Skin epidermis (tissue), 12 donors: ENCODE data around the gene DNM3.

Source experiments
- H3K27ac ChIP-seq, 21 experiments: fragments of 200-600 bp; sonication (generic) in 11 of 21; one replicate each; pipeline ENCODE4 v1.5.0; 2020; ENCODE audit warnings: mild to moderate bottlenecking in 3 of 21, inconsistent platforms in 2 of 21, moderate library complexity in 2 of 21
- H3K4me3 ChIP-seq, 7 experiments: fragments of 200-600 bp; sonication (generic) in 2 of 7; one replicate each; pipeline ENCODE4 v1.5.0; 2020; ENCODE audit warnings: inconsistent platforms in 2 of 7, mild to moderate bottlenecking in 2 of 7, moderate library complexity in 1 of 7

Gene DNM3

GRCh38 chr1:172321451-172321850 is 480.2 kb downstream of the DNM3 start:
- peak overlapping the region in 17 of 21 experiments; percentile 5 to 89 (median 72) for H3K27ac ChIP-seq
- H3K4me3 ChIP-seq: peak overlapping the region in 1 of 7 experiments; percentile 4

- H3K4me3 ChIP-seq: peak overlapping the region in 1 of 7 experiments; percentile 4
Measured at GRCh38 chr1:172322219-172323061, 481.1 kb downstream of the DNM3 start.

GRCh38 chr1:172323686-172324085 is 482.4 kb downstream of the DNM3 start:
- Histone ChIP-seq H3K27ac (peak overlapping the region in 13 of 21 experiments; percentile 1 to 89 (median 70)), H3K4me3 (no peak overlapping the region)

More at GRCh38 chr1:172322219-172323061, 481.1 kb downstream of the DNM3 start:
- peak overlapping the region in 20 of 21 experiments; percentile 5 to 89 (median 71) for H3K27ac ChIP-seq

- Histone ChIP-seq H3K4me3 (no peak overlapping the region), H3K27ac (peak overlapping the region in 6 of 21 experiments; percentile 67 to 89 (median 77))
Measured at GRCh38 chr1:172324086-172324485, 482.8 kb downstream of the DNM3 start.

GRCh38 chr1:172324761-172325160 is 483.5 kb downstream of the DNM3 start:
- Histone ChIP-seq H3K4me3 (no peak overlapping the region), H3K27ac (peak overlapping the region in 5 of 21 experiments; percentile 2 to 60 (median 11))

- H3K27ac ChIP-seq: peak overlapping the region in 5 of 21 experiments; percentile 1 to 60 (median 11)
- H3K4me3 ChIP-seq: no peak overlapping the region
Measured at GRCh38 chr1:172325531-172325930, 484.2 kb downstream of the DNM3 start.

- Histone ChIP-seq H3K4me3 (no peak overlapping the region), H3K27ac (peak overlapping the region in 5 of 21 experiments; percentile 1 to 60 (median 11))
Measured at GRCh38 chr1:172326136-172326535, 484.8 kb downstream of the DNM3 start.

GRCh38 chr1:172328266-172328665 is 487.0 kb downstream of the DNM3 start:
- no peak overlapping the region for H3K4me3 ChIP-seq

GRCh38 chr1:172332230-172332629 is 490.9 kb downstream of the DNM3 start:
- Histone ChIP-seq H3K4me3 (no peak overlapping the region), H3K27ac (no peak overlapping the region)

More at GRCh38 chr1:172328266-172328665, 487.0 kb downstream of the DNM3 start:
- H3K27ac ChIP-seq: no peak overlapping the region

GRCh38 chr1:172335377-172335776 is 494.1 kb downstream of the DNM3 start:
- Histone ChIP-seq H3K27ac (no peak overlapping the region), H3K4me3 (no peak overlapping the region)

GRCh38 chr1:172338295-172338735 is 497.0 kb downstream of the DNM3 start:
- H3K4me3 ChIP-seq: no peak overlapping the region
- H3K27ac ChIP-seq: peak overlapping the region in 1 of 21 experiments; percentile 1

- peak overlapping the region in 2 of 21 experiments; percentile 1 to 26 for H3K27ac ChIP-seq
- H3K4me3 ChIP-seq: no peak overlapping the region
Measured at GRCh38 chr1:172339842-172340241, 498.5 kb downstream of the DNM3 start.

- no peak overlapping the region for H3K4me3 ChIP-seq
- H3K27ac ChIP-seq: peak overlapping the region in 4 of 21 experiments; percentile 27 to 85 (median 55)
Measured at GRCh38 chr1:172340520-172340919, 499.2 kb downstream of the DNM3 start.

- Histone ChIP-seq H3K4me3 (no peak overlapping the region), H3K27ac (peak overlapping the region in 8 of 21 experiments; percentile 19 to 85 (median 72))
Measured at GRCh38 chr1:172341697-172342096, 500.4 kb downstream of the DNM3 start.

GRCh38 chr1:172342584-172343239 is 501.4 kb downstream of the DNM3 start:
- Histone ChIP-seq H3K4me3 (no peak overlapping the region), H3K27ac (peak overlapping the region in 19 of 21 experiments; percentile 1 to 85 (median 60))

GRCh38 chr1:172343240-172344160 is 502.2 kb downstream of the DNM3 start:
- Histone ChIP-seq H3K4me3 (no peak overlapping the region), H3K27ac (peak overlapping the region in 20 of 21 experiments; percentile 1 to 85 (median 60))

GRCh38 chr1:172344444-172344843 is 503.1 kb downstream of the DNM3 start:
- Histone ChIP-seq H3K4me3 (no peak overlapping the region), H3K27ac (peak overlapping the region in 17 of 21 experiments; percentile 1 to 85 (median 61))

GRCh38 chr1:172345077-172345476 is 503.8 kb downstream of the DNM3 start:
- Histone ChIP-seq H3K4me3 (no peak overlapping the region), H3K27ac (peak overlapping the region in 10 of 21 experiments; percentile 47 to 85 (median 76))

- Histone ChIP-seq H3K27ac (no peak overlapping the region), H3K4me3 (no peak overlapping the region)
Measured at GRCh38 chr1:172347416-172347815, 506.1 kb downstream of the DNM3 start.
